Gastroesophageal sphincter (tissue), 4 donors: ENCODE data around the gene CKAP4. TPM values are rescaled to one million over a fixed set of nuclear protein-coding genes. Genes with fewer than 3 reads are reported as not detected.

Experiments
- ATAC-seq: fragments of 150-250 bp; one replicate; pipeline ENCODE4 v1.9.1; 2016; ENCODE audit warnings: mild to moderate bottlenecking, moderate library complexity
- H3K27ac ChIP-seq, 4 donors: fragments of 200-600 bp; sonication (generic) in 3 of 4; 1 replicate in 3 of 4; 2 replicates in 1 of 4; pipeline ENCODE4 v1.5.1; 2016 to 2019
- H3K27me3 ChIP-seq: fragments of 200-600 bp; sonication (generic); one replicate; pipeline ENCODE4 v1.5.1; 2019
- H3K36me3 ChIP-seq, 2 donors: fragments of 200-600 bp; sonication (generic); one replicate each; pipeline ENCODE4 v1.5.1; 2019; ENCODE audit warnings: control low read depth in 1 of 2
- H3K4me1 ChIP-seq, 3 donors: fragments of 200-600 bp; sonication (generic); 1 replicate in 2 of 3; 2 replicates in 1 of 3; pipeline ENCODE4 v1.5.1; 2016 to 2019; ENCODE audit warnings: control low read depth in 2 of 3
- H3K4me3 ChIP-seq, 2 donors: fragments of 200-600 bp; sonication (generic); one replicate each; pipeline ENCODE4 v1.5.1; 2019; ENCODE audit warnings: mild to moderate bottlenecking in 1 of 2, moderate library complexity in 1 of 2
- H3K9me3 ChIP-seq, 3 donors: fragments of 200-600 bp; sonication (generic); one replicate each; pipeline ENCODE4 v1.5.1; 2017 to 2019; ENCODE audit warnings: control low read depth in 2 of 3
- EP300 ChIP-seq: sonication (generic); formaldehyde crosslinking; IDR thresholded peaks from one replicate; pipeline ENCODE4 v1.6.1; 2017; ENCODE audit warnings: antibody characterized with exemption, mild to moderate bottlenecking
- POLR2A ChIP-seq, 2 donors: fragments of 450-650 bp; IDR thresholded peaks; one replicate each; pipeline ENCODE4 v1.6.1; 2017; ENCODE audit warnings: antibody characterized with exemption in 2 of 2, mild to moderate bottlenecking in 2 of 2, moderate library complexity in 1 of 2
- POLR2AphosphoS5 ChIP-seq: sonication (generic); formaldehyde crosslinking; IDR thresholded peaks from one replicate; pipeline ENCODE4 v1.6.1; 2017; ENCODE audit warnings: antibody characterized with exemption
- WGBS, 2 donors: methylation state at CpG; one replicate each; pipeline ENCODE4 v1.1.5; 2018; ENCODE audit warnings: low coverage in 1 of 2; 5-methylcytosine and 5-hydroxymethylcytosine counted together
- total RNA-seq, 4 donors: library from RNA; depleted of rRNA; stranded (reverse); fragments of >200 nt; gene quantifications; one replicate each; pipeline ENCODE4 v1.1.0, GENCODE V29; 2016
- TF ChIP-seq, protein P1 (sequence below), 4 experiments: fragments of 200-600 bp in 2 of 4; fragments of 450-650 bp in 2 of 4; sonication (generic) in 1 of 4; IDR thresholded peaks; one replicate each; pipeline ENCODE4 v1.5.1; 2017 to 2019; ENCODE audit warnings: antibody characterized with exemption in 4 of 4, mild to moderate bottlenecking in 2 of 4, moderate library complexity in 2 of 4

Gene CKAP4
- total RNA-seq, 4 donors from 2014 or later = 36.3 to 55.4 (median 42.9) TPM

GRCh38 chr12:106274575-106275121 lies 26.8 kb upstream of the CKAP4 start:
- Histone ChIP-seq H3K36me3 (no peaks in the 10 kb centered on the region), H3K4me1 (no peaks in the 10 kb centered on the region), H3K9me3 (no peaks in the 10 kb centered on the region), H3K27ac (no peak overlapping the region), H3K27me3 (no peaks in the 10 kb centered on the region), H3K4me3 (no peak overlapping the region)
- TF ChIP-seq, protein P1, sequence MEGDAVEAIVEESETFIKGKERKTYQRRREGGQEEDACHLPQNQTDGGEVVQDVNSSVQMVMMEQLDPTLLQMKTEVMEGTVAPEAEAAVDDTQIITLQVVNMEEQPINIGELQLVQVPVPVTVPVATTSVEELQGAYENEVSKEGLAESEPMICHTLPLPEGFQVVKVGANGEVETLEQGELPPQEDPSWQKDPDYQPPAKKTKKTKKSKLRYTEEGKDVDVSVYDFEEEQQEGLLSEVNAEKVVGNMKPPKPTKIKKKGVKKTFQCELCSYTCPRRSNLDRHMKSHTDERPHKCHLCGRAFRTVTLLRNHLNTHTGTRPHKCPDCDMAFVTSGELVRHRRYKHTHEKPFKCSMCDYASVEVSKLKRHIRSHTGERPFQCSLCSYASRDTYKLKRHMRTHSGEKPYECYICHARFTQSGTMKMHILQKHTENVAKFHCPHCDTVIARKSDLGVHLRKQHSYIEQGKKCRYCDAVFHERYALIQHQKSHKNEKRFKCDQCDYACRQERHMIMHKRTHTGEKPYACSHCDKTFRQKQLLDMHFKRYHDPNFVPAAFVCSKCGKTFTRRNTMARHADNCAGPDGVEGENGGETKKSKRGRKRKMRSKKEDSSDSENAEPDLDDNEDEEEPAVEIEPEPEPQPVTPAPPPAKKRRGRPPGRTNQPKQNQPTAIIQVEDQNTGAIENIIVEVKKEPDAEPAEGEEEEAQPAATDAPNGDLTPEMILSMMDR (IDR thresholded peaks at IDR 0.05) = no peak
- TF ChIP-seq POLR2A (IDR thresholded peaks at IDR 0.05) (no peak), POLR2AphosphoS5 (no peak), EP300 (no peak)
- no peak for ATAC-seq
- 67 to 93% methylated on average over 2 to 6 of the region's 7 CpGs for WGBS, 2 donors

DNA sequence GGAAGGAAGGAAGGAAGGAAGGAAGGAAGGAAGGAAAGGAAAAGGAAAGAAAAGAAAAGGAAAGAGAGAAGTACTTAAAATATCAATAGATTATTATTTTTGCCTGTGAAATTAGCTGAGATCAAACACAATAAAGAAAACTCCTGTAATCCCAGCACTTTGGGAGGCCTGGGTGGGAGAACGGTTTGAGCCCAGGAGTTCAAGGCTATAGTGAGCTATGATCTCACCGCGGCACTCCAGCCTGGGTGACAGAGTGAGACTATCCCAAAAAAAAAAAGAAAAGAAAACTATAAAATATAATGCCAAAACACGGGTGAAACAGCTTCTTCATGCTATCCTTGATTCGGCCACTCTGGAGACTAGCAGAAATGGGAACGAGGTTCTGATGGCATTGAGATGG lies 26.2 kb upstream of the CKAP4 start:
- H3K36me3 ChIP-seq = no peaks in the 10 kb centered on the region
- H3K4me1 ChIP-seq = no peaks in the 10 kb centered on the region
- TF ChIP-seq, protein P1 (IDR thresholded peaks at IDR 0.05) = no peak
- TF ChIP-seq POLR2AphosphoS5 = no peak
- TF ChIP-seq EP300 = no peak
- no peak for TF ChIP-seq POLR2A (IDR thresholded peaks at IDR 0.05)
- no peak overlapping the region for H3K27ac ChIP-seq
- H3K27me3 ChIP-seq = no peaks in the 10 kb centered on the region
- no peak overlapping the region for H3K4me3 ChIP-seq
- 81 to 85% methylated on average over 3 to 6 of the region's 6 CpGs for WGBS, 2 donors
- H3K9me3 ChIP-seq = no peaks in the 10 kb centered on the region
- ATAC-seq = no peak

DNA sequence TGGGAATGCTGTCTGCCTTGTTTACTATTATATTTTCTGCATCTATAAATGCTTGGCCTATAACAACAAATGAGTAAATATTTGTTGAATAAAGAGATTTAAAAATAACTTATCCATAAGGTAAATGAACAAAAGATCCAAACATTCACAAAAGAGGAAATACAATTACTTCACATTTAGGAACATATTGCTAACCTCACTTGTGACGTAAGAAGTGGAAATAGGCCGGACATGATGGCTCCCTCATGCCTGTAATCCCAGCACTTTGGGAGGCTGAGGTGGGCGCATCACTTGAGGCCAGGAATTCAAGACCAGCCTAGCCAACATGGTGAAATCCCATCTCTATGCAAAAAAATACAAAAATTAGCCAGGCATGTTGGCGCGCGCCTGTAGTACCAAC lies 25.7 kb upstream of the CKAP4 start:
- ATAC-seq = no peak

GRCh38 chr12:106271575-106272505 lies 24.0 kb upstream of the CKAP4 start:
- no peaks in the 10 kb centered on the region for H3K36me3 ChIP-seq
- H3K4me3 ChIP-seq = no peak overlapping the region
- no peaks in the 10 kb centered on the region for H3K4me1 ChIP-seq
- TF ChIP-seq POLR2AphosphoS5 (no peak), POLR2A (IDR thresholded peaks at IDR 0.05) (no peak), EP300 (no peak)
- TF ChIP-seq, protein P1 (IDR thresholded peaks at IDR 0.05) = no peak
- H3K27me3 ChIP-seq = no peaks in the 10 kb centered on the region
- H3K27ac ChIP-seq = no peak overlapping the region
- 85 to 86% methylated on average over 3 to 5 of the region's 5 CpGs for whole genome bisulfite sequencing, 2 donors
- no peaks in the 10 kb centered on the region for H3K9me3 ChIP-seq
- no peak for ATAC-seq

More for the DNA sequence above, 25.7 kb upstream of the CKAP4 start:
- no peaks in the 10 kb centered on the region for H3K9me3 ChIP-seq
- no peaks in the 10 kb centered on the region for H3K27me3 ChIP-seq
- no peaks in the 10 kb centered on the region for H3K4me1 ChIP-seq
- WGBS, 2 donors = 85 to 98% methylated on average over 2 to 6 of the region's 6 CpGs
- TF ChIP-seq POLR2A (IDR thresholded peaks at IDR 0.05) (no peak), POLR2AphosphoS5 (no peak), EP300 (no peak)
- TF ChIP-seq, protein P1 (IDR thresholded peaks at IDR 0.05) = no peak
- H3K27ac ChIP-seq = no peak overlapping the region
- H3K36me3 ChIP-seq = no peaks in the 10 kb centered on the region
- H3K4me3 ChIP-seq = no peak overlapping the region
